Spleen (tissue), 11 donors: ENCODE results near the gene TLE5. TPM values are rescaled to one million over a fixed set of nuclear protein-coding genes. Genes with fewer than 3 reads are reported as not detected.

Experiments
- DNase-seq: peaks from one replicate; pipeline ENCODE4 v3.0.0-alpha.2; 2020
- H3K27ac ChIP-seq, 8 donors: fragments of 200-600 bp; sonication (generic) in 7 of 8; 1 replicate in 4 of 8; 2 replicates in 4 of 8; pipeline versions ENCODE4 v1.5.0 to v1.8.0; 2016 to 2021; ENCODE audit warnings: inconsistent platforms in 4 of 8, mild to moderate bottlenecking in 4 of 8, moderate library complexity in 1 of 8
- H3K27me3 ChIP-seq, 7 donors: fragments of 200-600 bp; sonication (generic) in 6 of 7; replicated peaks in 1 of 7; 1 replicate in 4 of 7; 2 replicates in 3 of 7; pipeline versions ENCODE4 v1.5.0 to v1.8.0; 2016 to 2021; ENCODE audit warnings: inconsistent platforms in 3 of 7, mild to moderate bottlenecking in 1 of 7
- H3K36me3 ChIP-seq, 6 donors: fragments of 200-600 bp; sonication (generic) in 5 of 6; 1 replicate in 4 of 6; 2 replicates in 2 of 6; pipeline versions ENCODE4 v1.5.0 to v1.8.0; 2016 to 2021; ENCODE audit warnings: inconsistent platforms in 2 of 6
- H3K4me1 ChIP-seq, 6 donors: fragments of 200-600 bp; sonication (generic) in 5 of 6; 1 replicate in 3 of 6; 2 replicates in 3 of 6; pipeline versions ENCODE4 v1.5.0 to v1.8.0; 2016 to 2021; ENCODE audit warnings: inconsistent platforms in 3 of 6
- H3K4me3 ChIP-seq, 8 donors: fragments of 200-600 bp; sonication (generic) in 7 of 8; 1 replicate in 4 of 8; 2 replicates in 4 of 8; pipeline versions ENCODE4 v1.5.0 to v1.8.0; 2016 to 2021; ENCODE audit warnings: inconsistent platforms in 4 of 8, mild to moderate bottlenecking in 4 of 8, moderate library complexity in 2 of 8
- H3K9me3 ChIP-seq, 8 donors: fragments of 200-600 bp; sonication (generic) in 7 of 8; 1 replicate in 4 of 8; 2 replicates in 4 of 8; pipeline versions ENCODE4 v1.5.0 to v1.8.0; 2016 to 2021; ENCODE audit warnings: inconsistent platforms in 4 of 8
- POLR2A ChIP-seq, 3 donors: fragments of 450-650 bp; IDR thresholded peaks; one replicate each; pipeline ENCODE4 v1.5.1; 2017; ENCODE audit warnings: antibody characterized with exemption in 3 of 3, mild to moderate bottlenecking in 1 of 3
- POLR2AphosphoS5 ChIP-seq, 3 donors: sonication (generic); formaldehyde crosslinking; IDR thresholded peaks; one replicate each; pipeline ENCODE4 v1.5.1; 2017; ENCODE audit warnings: antibody characterized with exemption in 3 of 3
- WGBS, 5 donors: extraction: QIAGEN DNeasy Blood & Tissue Kit in 3 of 5; methylation state at CpG; one replicate each; pipeline versions ENCODE4 v1.1.5 to v1.1.7; 2013 to 2018; 5-methylcytosine and 5-hydroxymethylcytosine counted together
- intact Hi-C: fragments of 100-400 bp; cut with DNase I; formaldehyde crosslinking; loops from one replicate; pipeline ENCODE4 v1.15.0; 2023; ENCODE audit warnings: low total_unique reads
- polyA plus RNA-seq, 3 donors: library from polyadenylated mRNA; stranded (reverse); fragments of 200-250 nt; gene quantifications; one replicate each; pipeline ENCODE4 v1.2.1, GENCODE V29; 2013
- total RNA-seq, 7 donors: library from RNA; depleted of rRNA in 3 of 7; stranded (reverse); fragments of >200 nt in 3 of 7; fragmentation: NEBNext Ultra II Directional in 4 of 7; extraction: Animal tissue kit (Norgen Biotek cat#: 25700) in 4 of 7; gene quantifications; one replicate each; pipeline versions ENCODE4 v1.1.0 to v1.2.1, GENCODE V29; 2016 to 2021
- TF ChIP-seq, protein P1 (sequence below), 11 experiments: fragments of 200-600 bp in 7 of 11; fragments of 450-650 bp in 4 of 11; sonication (generic) in 4 of 11; IDR thresholded peaks in 8 of 11; conservative IDR thresholded peaks in 3 of 11; 1 replicate in 7 of 11; 2 replicates in 4 of 11; pipeline versions ENCODE4 v1.4.0 to v1.8.0; 2016 to 2021; ENCODE audit warnings: antibody characterized with exemption in 11 of 11, inconsistent platforms in 4 of 11, mild to moderate bottlenecking in 1 of 11
- donor health status: healthy with polysubstance abuse.
- donor health status: DM: no; HTN: no; CAD: no; lungs with moderate emphysema.
- donor health status: DM: no; HTN: no; CAD: no.
- donor health status: Bipolar disorder and iron deficiency.
- donor health status: healthy.
- donor health status: DM: no; HTN: no; CAD: no.
- donor health status: DM: yes; HTN: yes; CAD: no.

Gene TLE5
- total and polyA plus RNA-seq, 10 donors, result 325 to 618 (median 435) TPM

DNA sequence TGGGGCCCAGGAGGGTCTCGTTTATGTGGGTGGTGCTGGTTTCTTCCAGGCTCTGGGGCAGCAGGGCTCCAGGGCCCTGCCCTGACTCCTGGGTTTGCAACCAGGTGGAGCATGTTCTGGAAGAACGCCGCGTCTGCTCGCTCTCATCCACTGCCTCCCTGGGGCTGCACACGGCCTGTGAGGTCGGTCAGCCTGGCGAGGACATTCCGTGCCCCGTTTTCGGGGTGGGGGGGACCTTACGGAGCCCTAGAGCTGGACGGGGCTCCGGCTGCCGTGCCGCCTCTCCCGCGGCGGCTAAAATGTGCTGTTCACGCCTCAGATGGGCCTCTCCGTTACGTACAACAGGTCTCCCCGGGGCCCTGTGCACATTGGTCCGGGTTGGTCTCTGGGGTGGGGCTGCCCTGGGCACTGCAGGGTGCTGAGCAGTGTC is 35.2 kb upstream of the TLE5 start:
- WGBS, 5 donors, result 60 to 82% (median 75%) methylated on average over 3 to 24 of the region's 24 CpGs
- Histone ChIP-seq H3K27me3 (peaks cover 0 to 69% (median 0%) of the 10 kb centered on the region in 7 donors), H3K4me3 (peak overlapping the region in 4 of 8 donors; percentile 19 to 84 (median 74)), H3K4me1 (peaks cover 45 to 84% (median 71%) of the 10 kb centered on the region in 6 donors), H3K36me3 (no peaks in the 10 kb centered on the region), H3K27ac (peak overlapping the region; percentile 60 to 90 (median 83)), H3K9me3 (no peaks in the 10 kb centered on the region)
- intact Hi-C loops, result no loop called here
- TF ChIP-seq POLR2A (IDR thresholded peaks at IDR 0.05) (no peak), POLR2AphosphoS5 (IDR thresholded peaks at IDR 0.05) (peak in 2 of 3 donors; percentile 11 to 20)
- TF ChIP-seq, protein P1, sequence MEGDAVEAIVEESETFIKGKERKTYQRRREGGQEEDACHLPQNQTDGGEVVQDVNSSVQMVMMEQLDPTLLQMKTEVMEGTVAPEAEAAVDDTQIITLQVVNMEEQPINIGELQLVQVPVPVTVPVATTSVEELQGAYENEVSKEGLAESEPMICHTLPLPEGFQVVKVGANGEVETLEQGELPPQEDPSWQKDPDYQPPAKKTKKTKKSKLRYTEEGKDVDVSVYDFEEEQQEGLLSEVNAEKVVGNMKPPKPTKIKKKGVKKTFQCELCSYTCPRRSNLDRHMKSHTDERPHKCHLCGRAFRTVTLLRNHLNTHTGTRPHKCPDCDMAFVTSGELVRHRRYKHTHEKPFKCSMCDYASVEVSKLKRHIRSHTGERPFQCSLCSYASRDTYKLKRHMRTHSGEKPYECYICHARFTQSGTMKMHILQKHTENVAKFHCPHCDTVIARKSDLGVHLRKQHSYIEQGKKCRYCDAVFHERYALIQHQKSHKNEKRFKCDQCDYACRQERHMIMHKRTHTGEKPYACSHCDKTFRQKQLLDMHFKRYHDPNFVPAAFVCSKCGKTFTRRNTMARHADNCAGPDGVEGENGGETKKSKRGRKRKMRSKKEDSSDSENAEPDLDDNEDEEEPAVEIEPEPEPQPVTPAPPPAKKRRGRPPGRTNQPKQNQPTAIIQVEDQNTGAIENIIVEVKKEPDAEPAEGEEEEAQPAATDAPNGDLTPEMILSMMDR (IDR thresholded peaks at IDR 0.05 in 8 of 11, conservative IDR thresholded peaks at IDR 0.05 in 3 of 11), result no peak
- DNase-seq, result peak; percentile 69

DNA sequence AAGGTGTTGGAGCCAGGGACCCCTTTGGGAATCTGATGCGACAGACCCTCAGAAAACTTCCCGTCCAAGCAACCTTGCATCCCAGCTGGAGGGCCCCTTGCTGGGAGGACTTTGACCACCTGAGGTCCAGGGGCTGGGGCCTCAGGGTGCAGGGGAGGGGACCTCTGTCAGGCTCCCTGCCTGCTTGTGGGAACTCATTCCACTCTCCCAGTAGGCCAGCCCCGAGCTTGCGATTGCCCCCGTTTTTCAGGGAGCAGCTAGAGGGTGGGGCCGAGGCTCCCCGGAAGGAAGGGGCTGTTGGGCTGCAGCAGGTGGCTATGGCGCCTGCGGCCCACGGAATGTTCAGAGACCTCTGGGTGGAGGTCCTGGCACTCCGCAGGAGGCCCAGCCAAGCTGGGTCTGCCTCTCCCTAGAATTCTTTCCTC is 34.6 kb upstream of the TLE5 start:
- H3K9me3 ChIP-seq, result no peaks in the 10 kb centered on the region
- peaks cover 0 to 69% (median 0%) of the 10 kb centered on the region in 7 donors for H3K27me3 ChIP-seq
- no peaks in the 10 kb centered on the region for H3K36me3 ChIP-seq
- intact Hi-C loops, result no loop called here
- H3K4me1 ChIP-seq, result peaks cover 45 to 79% (median 68%) of the 10 kb centered on the region in 6 donors
- WGBS, 5 donors, result 61 to 88% (median 73%) methylated on average over 2 to 11 of the region's 11 CpGs
- peak; percentile 65 for DNase-seq
- TF ChIP-seq POLR2A (IDR thresholded peaks at IDR 0.05) (no peak), POLR2AphosphoS5 (IDR thresholded peaks at IDR 0.05) (no peak)
- TF ChIP-seq, protein P1 (IDR thresholded peaks at IDR 0.05 in 8 of 11, conservative IDR thresholded peaks at IDR 0.05 in 3 of 11), result no peak
- H3K27ac ChIP-seq, result peak overlapping the region; percentile 60 to 90 (median 83)
- H3K4me3 ChIP-seq, result peak overlapping the region in 4 of 8 donors; percentile 55 to 84 (median 74)

DNA sequence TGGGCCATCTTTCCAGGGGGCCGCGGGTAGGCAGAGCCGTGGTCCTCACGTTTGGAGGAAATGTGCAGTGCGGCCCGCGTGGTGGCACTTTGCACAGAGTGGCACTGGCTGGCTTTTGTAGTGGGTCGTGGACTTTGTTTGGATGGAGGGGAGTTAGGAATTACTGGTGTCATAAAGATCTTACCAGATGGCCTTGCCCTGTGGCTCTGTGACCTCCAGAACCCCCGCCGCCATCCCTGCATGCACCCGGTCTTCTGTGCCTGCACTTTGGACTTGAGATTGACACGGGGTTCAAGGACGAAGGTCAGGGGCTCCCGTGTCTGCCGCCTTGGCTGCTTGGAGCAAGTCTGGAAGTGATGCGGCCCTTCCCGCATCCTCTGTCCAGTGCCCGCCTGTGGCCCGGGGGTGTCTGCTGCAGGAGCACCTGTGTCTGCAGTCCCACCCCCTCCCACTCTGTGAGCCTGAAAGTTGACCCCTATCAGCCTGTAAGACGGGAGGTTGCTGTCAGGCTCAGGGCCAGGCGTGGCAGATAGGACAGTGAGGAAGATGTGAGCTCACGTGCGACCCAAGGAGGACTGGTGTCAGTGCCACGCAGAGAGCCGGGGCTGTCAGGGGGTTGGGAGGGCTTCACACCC is 34.1 kb upstream of the TLE5 start:
- 51 to 61% (median 55%) methylated on average over 23 to 25 of the region's 25 CpGs for WGBS, 5 donors
- TF ChIP-seq POLR2A (IDR thresholded peaks at IDR 0.05) (no peak), POLR2AphosphoS5 (IDR thresholded peaks at IDR 0.05) (no peak)
- TF ChIP-seq, protein P1 (IDR thresholded peaks at IDR 0.05 in 8 of 11, conservative IDR thresholded peaks at IDR 0.05 in 3 of 11), result no peak
- intact Hi-C loops, result no loop called here
- peak; percentile 73 for DNase-seq
- Histone ChIP-seq H3K9me3 (no peaks in the 10 kb centered on the region), H3K4me3 (peak overlapping the region; percentile 21 to 84 (median 67)), H3K27me3 (peaks cover 0 to 69% (median 0%) of the 10 kb centered on the region in 7 donors), H3K27ac (peak overlapping the region in 7 of 8 donors; percentile 76 to 90 (median 84)), H3K4me1 (peaks cover 45 to 74% (median 66%) of the 10 kb centered on the region in 6 donors), H3K36me3 (no peaks in the 10 kb centered on the region)

GRCh38 chr19:3095441-3096191 is 33.3 kb upstream of the TLE5 start:
- intact Hi-C loops, result no loop called here
- peaks cover 0 to 66% (median 0%) of the 10 kb centered on the region in 7 donors for H3K27me3 ChIP-seq
- DNase-seq, result peak; percentile 77
- H3K36me3 ChIP-seq, result no peaks in the 10 kb centered on the region
- TF ChIP-seq POLR2AphosphoS5 (IDR thresholded peaks at IDR 0.05), result peak in 1 of 3 donors; percentile 46
- TF ChIP-seq POLR2A (IDR thresholded peaks at IDR 0.05), result no peak
- peaks cover 44 to 66% (median 61%) of the 10 kb centered on the region in 6 donors for H3K4me1 ChIP-seq
- H3K9me3 ChIP-seq, result no peaks in the 10 kb centered on the region
- 9 to 19% (median 12%) methylated on average over 29 to 31 of the region's 31 CpGs for WGBS, 5 donors
- H3K4me3 ChIP-seq, result peak overlapping the region; percentile 55 to 84 (median 67)
- peak overlapping the region in 6 of 8 donors; percentile 78 to 90 (median 86) for H3K27ac ChIP-seq
